Heart right ventricle (tissue), 16 donors: ENCODE measurements around the gene MGAT5. TPM values are rescaled to one million over a fixed set of nuclear protein-coding genes. Genes with fewer than 3 reads are reported as not detected.

ENCODE experiments used
- ATAC-seq, 8 donors: fragments of 200-7000 bp; cut with Tn5 transposase; one replicate each; pipeline ENCODE4 v1.9.1; 2020; ENCODE audit warnings: mild to moderate bottlenecking in 8 of 8, moderate library complexity in 8 of 8, moderate number of reproducible peaks in 1 of 8
- DNase-seq, 2 donors: peaks; one replicate each; pipeline ENCODE4 v3.0.0-alpha.2; 2020
- H3K27ac ChIP-seq, 10 donors: fragments of 200-600 bp; sonication (generic) in 2 of 10; one replicate each; pipeline versions ENCODE4 v1.5.0 to v1.8.0; 2020 to 2022; ENCODE audit warnings: mild to moderate bottlenecking in 3 of 10
- H3K27me3 ChIP-seq, 7 donors: fragments of 200-600 bp; one replicate each; pipeline ENCODE4 v1.8.0; 2021 to 2022; ENCODE audit warnings: mild to moderate bottlenecking in 2 of 7
- H3K36me3 ChIP-seq, 9 donors: fragments of 200-600 bp; sonication (generic) in 1 of 9; one replicate each; pipeline versions ENCODE4 v1.5.0 to v1.8.0; 2020 to 2022; ENCODE audit warnings: mild to moderate bottlenecking in 2 of 9
- H3K4me1 ChIP-seq, 9 donors: fragments of 200-600 bp; sonication (generic) in 1 of 9; one replicate each; pipeline versions ENCODE4 v1.5.0 to v1.8.0; 2020 to 2022; ENCODE audit warnings: mild to moderate bottlenecking in 4 of 9
- H3K4me3 ChIP-seq, 10 donors: fragments of 200-600 bp; sonication (generic) in 2 of 10; one replicate each; pipeline versions ENCODE4 v1.5.0 to v1.8.0; 2020 to 2022; ENCODE audit warnings: mild to moderate bottlenecking in 7 of 10, moderate library complexity in 2 of 10
- H3K9me3 ChIP-seq, 11 donors: fragments of 200-600 bp in 10 of 11; sonication (generic) in 2 of 11; one replicate each; pipeline versions ENCODE4 v1.5.0 to v1.8.0; 2013 to 2022; ENCODE audit warnings: mild to moderate bottlenecking in 2 of 11, control low read depth in 1 of 11, moderate library complexity in 1 of 11
- CTCF ChIP-seq, 9 donors: fragments of 200-600 bp; sonication (generic) in 2 of 9; IDR thresholded peaks; one replicate each; pipeline versions ENCODE4 v1.5.0 to v1.8.0; 2021 to 2022; ENCODE audit warnings: antibody characterized with exemption in 9 of 9, mild to moderate bottlenecking in 5 of 9, moderate library complexity in 1 of 9
- WGBS, 2 donors: extraction: QIAGEN DNeasy Blood & Tissue Kit; methylation state at CpG; one replicate each; pipeline ENCODE4 v1.1.7; 2013; ENCODE audit warnings: inconsistent platforms in 1 of 2; 5-methylcytosine and 5-hydroxymethylcytosine counted together
- intact Hi-C, 10 donors: fragments of 100-400 bp; cut with DNase I; formaldehyde crosslinking; loops; one replicate each; pipeline versions ENCODE4 v1.11.1 to v1.14.2; 2022
- polyA plus RNA-seq, 2 donors: library from polyadenylated mRNA; stranded (reverse); fragments of 200-250 nt; gene quantifications; one replicate each; pipeline ENCODE4 v1.2.3, GENCODE V29; 2013
- total RNA-seq, 10 donors: library from RNA; stranded (reverse); fragmentation: NEBNext Ultra II Directional in 3 of 10; extraction: Animal tissue kit (Norgen Biotek cat#: 25700) in 3 of 10; gene quantifications; one replicate each; pipeline versions ENCODE4 v1.2.1 to v1.2.4, GENCODE V29; 2021 to 2023
- donor health status: Arrhythmogenic right ventricular cardiomyopathy.
- donor health status: ischemic (EF 13 %, LVEDD 7.1; RV severe dilation, severe dysfunction).
- donor health status: healthy with polysubstance abuse.
- donor health status: DM: no; HTN: yes; CAD: no.
- donor health status: DM: no; HTN: no; CAD: no.
- donor health status: ischemic (EF 25% LVEDD 6.9; RV normal size, moderate dysfunction).
- donor health status: ischemic (EF 25% LVEDD 5.7; RV mildly dilated, moderate dysfunction).
- donor health status: healthy.
- donor health status: DM: yes; HTN: yes; CAD: no.
- donor health status: Ischemic cardiomyopathy.
- donor health status: ischemic (EF 35%, LVEDD 5.7; RV mildly dilated, moderate dysfunction).
- donor health status: nonischemic (EF 11% LVEDD 7.7; RV severe dilation, severe dysfunction).
- donor health status: DM: yes; HTN: yes; CAD: no.
- donor health status: PGD.
- donor health status: ischemic (EF 29% LVEDD 5.4; RV normal size, mild dysfunction).
- donor health status: nonischemic (EF 23%, LVEDD 6.1; RV moderate dilation, normal function).

The MGAT5 gene
- total and polyA plus RNA-seq, 12 donors = 6.4 to 111 (median 92.2) TPM

GRCh38 chr2:134275058-134275862 lies 21.4 kb downstream of the MGAT5 start:
- H3K36me3 ChIP-seq = peaks cover 0 to 22% (median 0%) of the 10 kb centered on the region in 9 donors
- WGBS, 2 donors = 62 to 72% methylated on average over 7 of the region's 7 CpGs
- H3K4me1 ChIP-seq = peaks cover 5 to 88% (median 50%) of the 10 kb centered on the region in 9 donors
- no peak overlapping the region for H3K27ac ChIP-seq
- H3K9me3 ChIP-seq = no peaks in the 10 kb centered on the region
- no peaks in the 10 kb centered on the region for H3K27me3 ChIP-seq
- intact Hi-C loops = loop anchor here in 1 of 10 donors (10.0 kb wide), 1 partner anchor 90 kb away; no protein-coding TSS in a partner anchor
- no peak for TF ChIP-seq CTCF (IDR thresholded peaks at IDR 0.05)
- DNase-seq (no peak), ATAC-seq (no peak)
- H3K4me3 ChIP-seq = no peak overlapping the region

- no peak for ATAC-seq
- TF ChIP-seq CTCF (IDR thresholded peaks at IDR 0.05) = no peak
- no peak overlapping the region for H3K27ac ChIP-seq
- H3K4me1 ChIP-seq = peaks cover 5 to 89% (median 53%) of the 10 kb centered on the region in 9 donors
- H3K4me3 ChIP-seq = no peak overlapping the region
- peaks cover 0 to 9% (median 0%) of the 10 kb centered on the region in 9 donors for H3K36me3 ChIP-seq
- DNase-seq = no peak
- H3K9me3 ChIP-seq = no peaks in the 10 kb centered on the region
- WGBS, 2 donors = 81 to 89% methylated on average over 6 of the region's 6 CpGs
- H3K27me3 ChIP-seq = no peaks in the 10 kb centered on the region
- intact Hi-C loops = loop anchor here in 1 of 10 donors (10.0 kb wide), 1 partner anchor 88 kb away; no protein-coding TSS in a partner anchor
These were observed 22.7 kb downstream of the MGAT5 start for GRCh38 chr2:134276381-134277172.

GRCh38 chr2:134277223-134277622 lies 23.4 kb downstream of the MGAT5 start:
- H3K4me3 ChIP-seq = no peak overlapping the region
- 83 to 85% methylated on average over 4 of the region's 4 CpGs for WGBS, 2 donors
- no peak for TF ChIP-seq CTCF (IDR thresholded peaks at IDR 0.05)
- intact Hi-C loops = loop anchor here in 1 of 10 donors (10.0 kb wide), 1 partner anchor 88 kb away; no protein-coding TSS in a partner anchor
- ATAC-seq (no peak), DNase-seq (no peak)
- no peak overlapping the region for H3K27ac ChIP-seq
- peaks cover 0 to 2% (median 0%) of the 10 kb centered on the region in 9 donors for H3K36me3 ChIP-seq
- peaks cover 5 to 89% (median 55%) of the 10 kb centered on the region in 9 donors for H3K4me1 ChIP-seq
- H3K27me3 ChIP-seq = no peaks in the 10 kb centered on the region
- no peaks in the 10 kb centered on the region for H3K9me3 ChIP-seq

GRCh38 chr2:134278553-134278952 lies 24.7 kb downstream of the MGAT5 start:
- no peak for TF ChIP-seq CTCF (IDR thresholded peaks at IDR 0.05)
- Histone ChIP-seq H3K27ac (peak overlapping the region in 8 of 10 donors; percentile 29 to 72 (median 44)), H3K36me3 (no peaks in the 10 kb centered on the region), H3K27me3 (no peaks in the 10 kb centered on the region), H3K4me1 (peaks cover 5 to 88% (median 66%) of the 10 kb centered on the region in 9 donors), H3K9me3 (no peaks in the 10 kb centered on the region), H3K4me3 (no peak overlapping the region)
- ATAC-seq (peak in 1 of 8 donors; percentile 7), DNase-seq (no peak)
- 31 to 53% methylated on average over 1 of the region's 1 CpG for WGBS, 2 donors
- intact Hi-C loops = loop anchor here in 1 of 10 donors (10.0 kb wide), 1 partner anchor 86 kb away; no protein-coding TSS in a partner anchor
